Natural killer cell treated with Interleukin-12 subunit alpha and Interleukin-12 subunit beta and Interleukin-15 and Interleukin-18, amount 100 ng/mL, for 72 hours (primary cell): Measurements from ENCODE around the gene PLCD1. TPM values are rescaled to one million over a fixed set of nuclear protein-coding genes. Genes with fewer than 3 reads are reported as not detected.

Source experiments
- ATAC-seq, 2 donors: fragments of 150-1000 bp; cut with Tn5 transposase in 1 of 2; sonication (Bioruptor Pico), chemical (Tn5 transposase) in 1 of 2; 2 replicates each; pipeline ENCODE4 v1.10.0; 2021
- DNase-seq: peaks from one replicate; pipeline ENCODE4 v3.0.0; 2022; ENCODE audit warnings: low spot score
- H3K27ac Mint-ChIP-seq, 2 donors: 1 replicate in 1 of 2; 2 replicates in 1 of 2; pipeline ENCODE4 v1.8.0; 2022; ENCODE audit warnings: mixed read lengths in 2 of 2, mild to moderate bottlenecking in 1 of 2, moderate library complexity in 1 of 2
- H3K27me3 Mint-ChIP-seq, 2 donors: 1 replicate in 1 of 2; 2 replicates in 1 of 2; pipeline ENCODE4 v1.8.0; 2022; ENCODE audit warnings: mixed read lengths in 2 of 2
- H3K36me3 Mint-ChIP-seq: one replicate; pipeline ENCODE4 v1.8.0; 2022; ENCODE audit warnings: mixed read lengths
- H3K4me1 Mint-ChIP-seq, 2 donors: 1 replicate in 1 of 2; 2 replicates in 1 of 2; pipeline ENCODE4 v1.8.0; 2022; ENCODE audit warnings: low read depth in 2 of 2, mixed read lengths in 2 of 2, mild to moderate bottlenecking in 1 of 2
- H3K4me3 Mint-ChIP-seq: one replicate; pipeline ENCODE4 v1.8.0; 2022; ENCODE audit warnings: mixed read lengths
- H3K9me3 Mint-ChIP-seq: 2 replicates; pipeline ENCODE4 v1.8.0; 2022; ENCODE audit warnings: mixed read lengths
- total RNA-seq, 2 donors: library from RNA; stranded (reverse); gene quantifications; one replicate each; pipeline ENCODE4 v1.2.3, GENCODE V29; 2022

Gene PLCD1
- total RNA-seq, 2 donors from 2014 or later, result 5.8 to 7.7 TPM

- Mint-ChIP-seq H3K4me1 (peaks cover 12 to 20% of the 10 kb centered on the region in 2 donors), H3K9me3 (no peaks in the 10 kb centered on the region)
Measured at GRCh38 chr3:38006031-38006430, 23.4 kb downstream of the PLCD1 start.

GRCh38 chr3:38005076-38006020 is 24.1 kb downstream of the PLCD1 start:
- Mint-ChIP-seq H3K36me3 (no peaks in the 10 kb centered on the region), H3K27ac (no peak overlapping the region), H3K9me3 (no peaks in the 10 kb centered on the region), H3K4me1 (peaks cover 13 to 20% of the 10 kb centered on the region in 2 donors), H3K4me3 (no peak overlapping the region), H3K27me3 (no peaks in the 10 kb centered on the region)
- DNase-seq (no peak), ATAC-seq (no peak)

More at GRCh38 chr3:38006031-38006430, 23.4 kb downstream of the PLCD1 start:
- Mint-ChIP-seq H3K36me3 (no peaks in the 10 kb centered on the region), H3K27ac (no peak overlapping the region), H3K27me3 (no peaks in the 10 kb centered on the region), H3K4me3 (no peak overlapping the region)
- DNase-seq (no peak), ATAC-seq (no peak)

- DNase-seq (no peak), ATAC-seq (peak in 1 of 2 donors; percentile 50)
- H3K4me1 Mint-ChIP-seq, result peaks cover 17 to 23% of the 10 kb centered on the region in 2 donors
- H3K9me3 Mint-ChIP-seq, result no peaks in the 10 kb centered on the region
- no peaks in the 10 kb centered on the region for H3K27me3 Mint-ChIP-seq
- H3K27ac Mint-ChIP-seq, result no peak overlapping the region
- no peaks in the 10 kb centered on the region for H3K36me3 Mint-ChIP-seq
- H3K4me3 Mint-ChIP-seq, result no peak overlapping the region
Measured at GRCh38 chr3:38004415-38005075, 24.9 kb downstream of the PLCD1 start.

- DNase-seq, result no peak
- Mint-ChIP-seq H3K4me1 (peaks cover 22 to 27% of the 10 kb centered on the region in 2 donors), H3K27ac (no peak overlapping the region), H3K36me3 (no peaks in the 10 kb centered on the region), H3K4me3 (no peak overlapping the region), H3K9me3 (no peaks in the 10 kb centered on the region), H3K27me3 (no peaks in the 10 kb centered on the region)
- ATAC-seq, result no peak
Measured at GRCh38 chr3:38003817-38004414, 25.5 kb downstream of the PLCD1 start.

- Mint-ChIP-seq H3K36me3 (no peaks in the 10 kb centered on the region), H3K4me3 (no peak overlapping the region), H3K27ac (peak overlapping the region in 1 of 2 donors; percentile 60), H3K4me1 (peaks cover 24 to 27% of the 10 kb centered on the region in 2 donors), H3K9me3 (no peaks in the 10 kb centered on the region), H3K27me3 (no peaks in the 10 kb centered on the region)
- DNase-seq, result no peak
- ATAC-seq, result peak in 1 of 2 donors; percentile 15
Measured at GRCh38 chr3:38003371-38003816, 26.0 kb downstream of the PLCD1 start.

GRCh38 chr3:38002940-38003339 is 26.5 kb downstream of the PLCD1 start:
- DNase-seq (no peak), ATAC-seq (no peak)
- no peaks in the 10 kb centered on the region for H3K27me3 Mint-ChIP-seq
- peak overlapping the region in 1 of 2 donors; percentile 60 for H3K27ac Mint-ChIP-seq
- no peaks in the 10 kb centered on the region for H3K9me3 Mint-ChIP-seq
- no peak overlapping the region for H3K4me3 Mint-ChIP-seq
- no peaks in the 10 kb centered on the region for H3K36me3 Mint-ChIP-seq
- H3K4me1 Mint-ChIP-seq, result peaks cover 27 to 28% of the 10 kb centered on the region in 2 donors

- H3K4me3 Mint-ChIP-seq, result no peak overlapping the region
- DNase-seq, result no peak
- H3K36me3 Mint-ChIP-seq, result no peaks in the 10 kb centered on the region
- no peaks in the 10 kb centered on the region for H3K27me3 Mint-ChIP-seq
- H3K27ac Mint-ChIP-seq, result no peak overlapping the region
- no peak for ATAC-seq
- peaks cover 27 to 28% of the 10 kb centered on the region in 2 donors for H3K4me1 Mint-ChIP-seq
- no peaks in the 10 kb centered on the region for H3K9me3 Mint-ChIP-seq
Measured at GRCh38 chr3:38002291-38002876, 27.1 kb downstream of the PLCD1 start.

GRCh38 chr3:38001456-38002081 is 27.9 kb downstream of the PLCD1 start:
- DNase-seq, result no peak

GRCh38 chr3:38000965-38001455 is 28.4 kb downstream of the PLCD1 start:
- Mint-ChIP-seq H3K9me3 (no peaks in the 10 kb centered on the region), H3K36me3 (peaks cover 8% of the 10 kb centered on the region), H3K4me1 (peaks cover 39% of the 10 kb centered on the region in 2 donors), H3K27ac (no peak overlapping the region), H3K27me3 (no peaks in the 10 kb centered on the region), H3K4me3 (no peak overlapping the region)
- DNase-seq (no peak), ATAC-seq (no peak)

More at GRCh38 chr3:38001456-38002081, 27.9 kb downstream of the PLCD1 start:
- no peak for ATAC-seq
- Mint-ChIP-seq H3K27ac (no peak overlapping the region), H3K36me3 (peaks cover 4% of the 10 kb centered on the region), H3K9me3 (no peaks in the 10 kb centered on the region), H3K4me1 (peaks cover 33% of the 10 kb centered on the region in 2 donors), H3K27me3 (no peaks in the 10 kb centered on the region), H3K4me3 (no peak overlapping the region)

GRCh38 chr3:38000242-38000916 is 29.1 kb downstream of the PLCD1 start:
- DNase-seq (no peak), ATAC-seq (no peak)
- Mint-ChIP-seq H3K4me1 (peaks cover 44% of the 10 kb centered on the region in 2 donors), H3K4me3 (no peak overlapping the region), H3K27ac (peak overlapping the region; percentile 73 to 94), H3K9me3 (no peaks in the 10 kb centered on the region), H3K27me3 (no peaks in the 10 kb centered on the region), H3K36me3 (peaks cover 8% of the 10 kb centered on the region)

- Mint-ChIP-seq H3K36me3 (peaks cover 8% of the 10 kb centered on the region), H3K9me3 (no peaks in the 10 kb centered on the region), H3K27ac (peak overlapping the region; percentile 73 to 94), H3K27me3 (no peaks in the 10 kb centered on the region), H3K4me1 (peaks cover 46 to 48% of the 10 kb centered on the region in 2 donors), H3K4me3 (peak overlapping the region; percentile 59)
- DNase-seq, result no peak
- ATAC-seq, result no peak
Measured at GRCh38 chr3:37999836-38000235, 29.6 kb downstream of the PLCD1 start.

- no peak for DNase-seq
- Mint-ChIP-seq H3K4me3 (peak overlapping the region; percentile 59), H3K36me3 (peaks cover 8% of the 10 kb centered on the region), H3K27me3 (no peaks in the 10 kb centered on the region), H3K4me1 (peaks cover 46 to 56% of the 10 kb centered on the region in 2 donors), H3K27ac (peak overlapping the region; percentile 94 to 96), H3K9me3 (no peaks in the 10 kb centered on the region)
- ATAC-seq, result no peak
Measured at GRCh38 chr3:37997791-37998370, 31.6 kb downstream of the PLCD1 start.
